Cardiac fibroblast (primary cell): ENCODE results near the gene DDHD1.

Experiments used
- DNase-seq, 2 donors: peaks; one replicate each; pipeline versions ENCODE4 v3.0.0 to v3.0.0-alpha.2; 2010; ENCODE audit warnings: low read depth in 2 of 2
- H3K4me3 ChIP-seq, 2 donors: replicated peaks in 1 of 2; 1 replicate in 1 of 2; 2 replicates in 1 of 2; pipeline ENCODE4 v1.5.1; 2011; ENCODE audit warnings: low read depth in 2 of 2, low read length in 2 of 2, mild to moderate bottlenecking in 2 of 2, moderate library complexity in 1 of 2
- CTCF ChIP-seq: IDR thresholded peaks from one replicate; pipeline ENCODE4 v1.5.1; 2011; ENCODE audit warnings: low read depth, mild to moderate bottlenecking, low read length, inconsistent platforms

The DDHD1 gene

GRCh38 chr14:52988139-52988538 is 165.0 kb downstream of the DDHD1 start:
- DNase-seq: no peak
- no peak for TF ChIP-seq CTCF
- no peak overlapping the region for H3K4me3 ChIP-seq

- H3K4me3 ChIP-seq: no peak overlapping the region
- peak in 1 of 2 donors; percentile 25 for DNase-seq
- no peak for TF ChIP-seq CTCF
Observed at GRCh38 chr14:52987514-52987913, 165.6 kb downstream of the DDHD1 start.

GRCh38 chr14:52987042-52987441 is 166.1 kb downstream of the DDHD1 start:
- no peak for TF ChIP-seq CTCF
- no peak overlapping the region for H3K4me3 ChIP-seq
- DNase-seq: no peak
